SK-N-SH treated with all-trans-retinoic acid at 6 μM for 48 hours (cell line): Measurements from ENCODE around the gene ANKS3.

Source experiments
- ATAC-seq: fragments of 200-7000 bp; cut with Tn5 transposase; 3 replicates; pipeline ENCODE4 v1.9.1; 2020; ENCODE audit warnings: mild to moderate bottlenecking, moderate library complexity
- ARNTL ChIP-seq: fragments of 450-650 bp; formaldehyde crosslinking; IDR thresholded peaks from 2 replicates; pipeline ENCODE4 v1.5.0; 2020; ENCODE audit warnings: low read depth, mild to moderate bottlenecking, moderate library complexity, borderline replicate concordance
- BACH2 ChIP-seq: fragments of 250-450 bp; sonication (Bioruptor Pico); IDR thresholded peaks from 2 replicates; pipeline ENCODE4 v1.9.0; 2021; ENCODE audit warnings: mild to moderate bottlenecking, borderline replicate concordance
- CREB5 ChIP-seq: fragments of 250-450 bp; sonication (Bioruptor Pico); IDR thresholded peaks from 2 replicates; pipeline ENCODE4 v1.5.1; 2020; ENCODE audit warnings: low read depth, mild to moderate bottlenecking, moderate library complexity
- ESRRG ChIP-seq: fragments of 250-450 bp; sonication (Bioruptor Pico); IDR thresholded peaks from 2 replicates; pipeline ENCODE4 v1.6.1; 2021; ENCODE audit warnings: mild to moderate bottlenecking
- GLIS3 ChIP-seq: fragments of 250-450 bp; sonication (Bioruptor Pico); IDR thresholded peaks from 2 replicates; pipeline ENCODE4 v1.5.0; 2020; ENCODE audit warnings: mild to moderate bottlenecking, moderate library complexity
- ISL1 ChIP-seq: fragments of 250-450 bp; sonication (Bioruptor Pico); IDR thresholded peaks from 2 replicates; pipeline ENCODE4 v2.1.2; 2022; ENCODE audit warnings: mild to moderate bottlenecking, moderate library complexity
- OSR1 ChIP-seq: fragments of 250-450 bp; sonication (Bioruptor Pico); IDR thresholded peaks from 2 replicates; pipeline ENCODE4 v1.8.0; 2022; ENCODE audit warnings: moderate library complexity, mild to moderate bottlenecking, inconsistent platforms
- PATZ1 ChIP-seq: fragments of 250-450 bp; sonication (Bioruptor Pico); IDR thresholded peaks from 2 replicates; pipeline ENCODE4 v1.8.0; 2020; ENCODE audit warnings: mild to moderate bottlenecking, moderate library complexity, borderline replicate concordance
- RARB ChIP-seq: fragments of 250-450 bp; sonication (Bioruptor Pico); IDR thresholded peaks from 2 replicates; pipeline ENCODE4 v1.8.0; 2021; ENCODE audit warnings: mild to moderate bottlenecking, moderate library complexity
- SNAI2 ChIP-seq: fragments of 250-450 bp; sonication (Bioruptor Pico); IDR thresholded peaks from 2 replicates; pipeline ENCODE4 v1.5.0; 2020; ENCODE audit warnings: mild to moderate bottlenecking, moderate library complexity
- TCF4 ChIP-seq: fragments of 250-450 bp; sonication (Bioruptor Pico); IDR thresholded peaks from 2 replicates; pipeline ENCODE4 v1.8.0; 2021; ENCODE audit warnings: mild to moderate bottlenecking, moderate library complexity, borderline replicate concordance
- ZFP3 ChIP-seq: fragments of 250-450 bp; sonication (Bioruptor Pico); IDR thresholded peaks from 2 replicates; pipeline ENCODE4 v1.5.0; 2020; ENCODE audit warnings: mild to moderate bottlenecking, moderate library complexity
- ZNF565 ChIP-seq: fragments of 450-650 bp; formaldehyde crosslinking; conservative IDR thresholded peaks from 2 replicates; pipeline ENCODE4 v1.5.0; 2020; ENCODE audit warnings: low read depth, mild to moderate bottlenecking, moderate library complexity
- ZNF70 ChIP-seq: fragments of 450-650 bp; formaldehyde crosslinking; IDR thresholded peaks from 2 replicates; pipeline ENCODE4 v1.5.0; 2020; ENCODE audit warnings: mild to moderate bottlenecking, moderate library complexity
- ZNF8 ChIP-seq: fragments of 450-650 bp; formaldehyde crosslinking; IDR thresholded peaks from 2 replicates; pipeline ENCODE4 v1.5.0; 2020; ENCODE audit warnings: mild to moderate bottlenecking, moderate library complexity
- TF ChIP-seq, protein P1 (sequence below): fragments of 250-450 bp; sonication (Bioruptor Pico); IDR thresholded peaks from 2 replicates; pipeline ENCODE4 v1.8.0; 2021; ENCODE audit warnings: low read depth, mild to moderate bottlenecking, moderate library complexity, borderline replicate concordance
- TF ChIP-seq, protein P2 (sequence below): fragments of 250-450 bp; sonication (Bioruptor Pico); IDR thresholded peaks from 2 replicates; pipeline ENCODE4 v1.5.1; 2021; ENCODE audit warnings: mild to moderate bottlenecking, moderate library complexity
- TF ChIP-seq, protein P3 (sequence below): fragments of 250-450 bp; sonication (Bioruptor Pico); IDR thresholded peaks from 2 replicates; pipeline ENCODE4 v1.5.0; 2020; ENCODE audit warnings: mild to moderate bottlenecking, moderate library complexity

ANKS3 gene

DNA sequence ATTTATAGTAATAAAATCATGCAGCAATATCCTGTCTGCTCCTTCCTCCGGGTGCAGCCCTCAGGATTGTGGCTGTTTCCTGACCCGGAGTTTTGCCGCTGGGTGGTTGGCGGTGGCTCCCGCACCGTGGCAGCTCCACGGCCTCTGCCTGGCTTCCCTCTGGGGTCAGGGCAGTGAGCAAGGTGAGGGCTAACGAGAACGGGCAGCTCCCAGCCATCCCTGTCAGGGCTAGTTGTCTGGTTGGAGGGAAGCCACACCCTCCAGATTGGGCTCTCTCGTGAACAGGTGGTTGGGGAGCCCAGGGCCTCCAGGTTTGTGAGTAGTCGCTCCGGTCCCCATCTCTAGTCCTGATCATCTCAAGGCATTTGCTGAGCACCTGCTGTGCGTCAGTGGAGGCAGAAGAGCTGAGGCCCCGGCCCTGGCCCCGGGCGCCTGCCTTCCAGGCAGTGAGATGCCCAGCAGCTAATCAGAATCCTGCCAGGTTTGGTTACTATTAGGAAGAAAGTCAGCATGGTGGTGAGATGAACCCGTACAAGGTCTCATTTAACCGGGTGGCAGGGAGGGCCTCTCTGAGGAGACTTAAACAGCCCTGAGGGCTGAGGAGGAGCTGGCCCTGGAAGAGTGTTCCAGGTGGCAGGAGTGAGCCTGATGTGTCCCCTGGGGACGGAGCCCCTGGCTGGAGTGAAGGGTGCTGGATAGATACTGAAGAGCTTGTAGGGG, 43.0 kb downstream of the ANKS3 start:
- no peak for ATAC-seq
- no peak for TF ChIP-seq ZFP3 (CRISPR knock-in tag)
- TF ChIP-seq, protein P1, sequence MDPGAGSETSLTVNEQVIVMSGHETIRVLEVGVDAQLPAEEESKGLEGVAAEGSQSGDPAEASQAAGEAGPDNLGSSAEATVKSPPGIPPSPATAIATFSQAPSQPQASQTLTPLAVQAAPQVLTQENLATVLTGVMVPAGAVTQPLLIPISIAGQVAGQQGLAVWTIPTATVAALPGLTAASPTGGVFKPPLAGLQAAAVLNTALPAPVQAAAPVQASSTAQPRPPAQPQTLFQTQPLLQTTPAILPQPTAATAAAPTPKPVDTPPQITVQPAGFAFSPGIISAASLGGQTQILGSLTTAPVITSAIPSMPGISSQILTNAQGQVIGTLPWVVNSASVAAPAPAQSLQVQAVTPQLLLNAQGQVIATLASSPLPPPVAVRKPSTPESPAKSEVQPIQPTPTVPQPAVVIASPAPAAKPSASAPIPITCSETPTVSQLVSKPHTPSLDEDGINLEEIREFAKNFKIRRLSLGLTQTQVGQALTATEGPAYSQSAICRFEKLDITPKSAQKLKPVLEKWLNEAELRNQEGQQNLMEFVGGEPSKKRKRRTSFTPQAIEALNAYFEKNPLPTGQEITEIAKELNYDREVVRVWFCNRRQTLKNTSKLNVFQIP = no peak
- TF ChIP-seq ZNF70 = no peak
- TF ChIP-seq OSR1 = no peak
- no peak for TF ChIP-seq ZNF565 (CRISPR knock-in tag)

GRCh38 chr16:4689864-4690704, 44.0 kb downstream of the ANKS3 start:
- no peak for ATAC-seq
- no peak for TF ChIP-seq BACH2 (CRISPR knock-in tag)
- no peak for TF ChIP-seq ZNF8 (CRISPR knock-in tag)
- TF ChIP-seq SNAI2 (CRISPR knock-in tag) = no peak
- no peak for TF ChIP-seq PATZ1
- TF ChIP-seq GLIS3 = no peak
- no peak for TF ChIP-seq ZFP3 (CRISPR knock-in tag)
- TF ChIP-seq, protein P2, sequence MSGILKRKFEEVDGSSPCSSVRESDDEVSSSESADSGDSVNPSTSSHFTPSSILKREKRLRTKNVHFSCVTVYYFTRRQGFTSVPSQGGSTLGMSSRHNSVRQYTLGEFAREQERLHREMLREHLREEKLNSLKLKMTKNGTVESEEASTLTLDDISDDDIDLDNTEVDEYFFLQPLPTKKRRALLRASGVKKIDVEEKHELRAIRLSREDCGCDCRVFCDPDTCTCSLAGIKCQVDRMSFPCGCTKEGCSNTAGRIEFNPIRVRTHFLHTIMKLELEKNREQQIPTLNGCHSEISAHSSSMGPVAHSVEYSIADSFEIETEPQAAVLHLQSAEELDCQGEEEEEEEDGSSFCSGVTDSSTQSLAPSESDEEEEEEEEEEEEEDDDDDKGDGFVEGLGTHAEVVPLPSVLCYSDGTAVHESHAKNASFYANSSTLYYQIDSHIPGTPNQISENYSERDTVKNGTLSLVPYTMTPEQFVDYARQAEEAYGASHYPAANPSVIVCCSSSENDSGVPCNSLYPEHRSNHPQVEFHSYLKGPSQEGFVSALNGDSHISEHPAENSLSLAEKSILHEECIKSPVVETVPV = no peak
- no peak for TF ChIP-seq ESRRG (CRISPR knock-in tag)
- no peak for TF ChIP-seq TCF4
- TF ChIP-seq ARNTL (CRISPR knock-in tag) = no peak

GRCh38 chr16:4689091-4689671, 44.9 kb downstream of the ANKS3 start:
- no peak for ATAC-seq
- no peak for TF ChIP-seq ISL1
- no peak for TF ChIP-seq ZNF8 (CRISPR knock-in tag)
- TF ChIP-seq BACH2 (CRISPR knock-in tag) = no peak
- no peak for TF ChIP-seq ZFP3 (CRISPR knock-in tag)
- TF ChIP-seq RARB (CRISPR knock-in tag) = no peak
- TF ChIP-seq, protein P3, sequence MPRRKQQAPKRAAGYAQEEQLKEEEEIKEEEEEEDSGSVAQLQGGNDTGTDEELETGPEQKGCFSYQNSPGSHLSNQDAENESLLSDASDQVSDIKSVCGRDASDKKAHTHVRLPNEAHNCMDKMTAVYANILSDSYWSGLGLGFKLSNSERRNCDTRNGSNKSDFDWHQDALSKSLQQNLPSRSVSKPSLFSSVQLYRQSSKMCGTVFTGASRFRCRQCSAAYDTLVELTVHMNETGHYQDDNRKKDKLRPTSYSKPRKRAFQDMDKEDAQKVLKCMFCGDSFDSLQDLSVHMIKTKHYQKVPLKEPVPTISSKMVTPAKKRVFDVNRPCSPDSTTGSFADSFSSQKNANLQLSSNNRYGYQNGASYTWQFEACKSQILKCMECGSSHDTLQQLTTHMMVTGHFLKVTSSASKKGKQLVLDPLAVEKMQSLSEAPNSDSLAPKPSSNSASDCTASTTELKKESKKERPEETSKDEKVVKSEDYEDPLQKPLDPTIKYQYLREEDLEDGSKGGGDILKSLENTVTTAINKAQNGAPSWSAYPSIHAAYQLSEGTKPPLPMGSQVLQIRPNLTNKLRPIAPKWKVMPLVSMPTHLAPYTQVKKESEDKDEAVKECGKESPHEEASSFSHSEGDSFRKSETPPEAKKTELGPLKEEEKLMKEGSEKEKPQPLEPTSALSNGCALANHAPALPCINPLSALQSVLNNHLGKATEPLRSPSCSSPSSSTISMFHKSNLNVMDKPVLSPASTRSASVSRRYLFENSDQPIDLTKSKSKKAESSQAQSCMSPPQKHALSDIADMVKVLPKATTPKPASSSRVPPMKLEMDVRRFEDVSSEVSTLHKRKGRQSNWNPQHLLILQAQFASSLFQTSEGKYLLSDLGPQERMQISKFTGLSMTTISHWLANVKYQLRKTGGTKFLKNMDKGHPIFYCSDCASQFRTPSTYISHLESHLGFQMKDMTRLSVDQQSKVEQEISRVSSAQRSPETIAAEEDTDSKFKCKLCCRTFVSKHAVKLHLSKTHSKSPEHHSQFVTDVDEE (CRISPR knock-in tag) = no peak
- TF ChIP-seq GLIS3 = no peak
- no peak for TF ChIP-seq CREB5 (CRISPR knock-in tag)
- no peak for TF ChIP-seq ZNF70
- TF ChIP-seq SNAI2 (CRISPR knock-in tag) = no peak
